ENCODE measurements around the gene COBL.

Gene COBL

DNA sequence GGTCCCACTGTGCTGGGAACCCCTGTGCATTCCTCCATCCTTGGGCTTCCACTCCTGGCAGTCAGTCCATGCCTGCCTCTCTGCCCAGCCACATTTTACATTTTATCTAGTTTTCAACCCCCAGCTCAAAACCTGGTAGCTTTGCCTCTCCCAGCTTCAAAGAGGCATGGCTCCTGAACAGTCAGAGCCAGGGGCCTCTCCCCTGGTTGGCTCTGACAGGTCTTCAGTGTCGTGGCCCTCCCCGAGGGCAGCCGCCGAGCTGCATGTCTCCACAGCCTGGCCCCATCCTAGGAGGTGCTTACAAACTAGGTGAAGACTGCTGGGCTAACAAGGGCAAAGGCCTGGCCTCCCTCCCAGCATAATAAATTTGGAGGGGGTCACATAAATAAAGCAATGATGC, 14.8 kb downstream of the COBL start:
- TF ChIP-seq, protein P1, sequence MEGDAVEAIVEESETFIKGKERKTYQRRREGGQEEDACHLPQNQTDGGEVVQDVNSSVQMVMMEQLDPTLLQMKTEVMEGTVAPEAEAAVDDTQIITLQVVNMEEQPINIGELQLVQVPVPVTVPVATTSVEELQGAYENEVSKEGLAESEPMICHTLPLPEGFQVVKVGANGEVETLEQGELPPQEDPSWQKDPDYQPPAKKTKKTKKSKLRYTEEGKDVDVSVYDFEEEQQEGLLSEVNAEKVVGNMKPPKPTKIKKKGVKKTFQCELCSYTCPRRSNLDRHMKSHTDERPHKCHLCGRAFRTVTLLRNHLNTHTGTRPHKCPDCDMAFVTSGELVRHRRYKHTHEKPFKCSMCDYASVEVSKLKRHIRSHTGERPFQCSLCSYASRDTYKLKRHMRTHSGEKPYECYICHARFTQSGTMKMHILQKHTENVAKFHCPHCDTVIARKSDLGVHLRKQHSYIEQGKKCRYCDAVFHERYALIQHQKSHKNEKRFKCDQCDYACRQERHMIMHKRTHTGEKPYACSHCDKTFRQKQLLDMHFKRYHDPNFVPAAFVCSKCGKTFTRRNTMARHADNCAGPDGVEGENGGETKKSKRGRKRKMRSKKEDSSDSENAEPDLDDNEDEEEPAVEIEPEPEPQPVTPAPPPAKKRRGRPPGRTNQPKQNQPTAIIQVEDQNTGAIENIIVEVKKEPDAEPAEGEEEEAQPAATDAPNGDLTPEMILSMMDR (IDR thresholded peaks at IDR 0.05; ENCODE audit: insufficient read depth, low read length, poor library complexity, severe bottlenecking) = no peak
- H3K4me3 ChIP-seq (replicated peaks; ENCODE audit: low read depth, low read length) = no peak overlapping the region
- no peaks in the 10 kb centered on the region; the same call in 1 of the 2 replicates for H3K27me3 ChIP-seq (replicated peaks; ENCODE audit: control insufficient read depth, insufficient read depth, low read length)

DNA sequence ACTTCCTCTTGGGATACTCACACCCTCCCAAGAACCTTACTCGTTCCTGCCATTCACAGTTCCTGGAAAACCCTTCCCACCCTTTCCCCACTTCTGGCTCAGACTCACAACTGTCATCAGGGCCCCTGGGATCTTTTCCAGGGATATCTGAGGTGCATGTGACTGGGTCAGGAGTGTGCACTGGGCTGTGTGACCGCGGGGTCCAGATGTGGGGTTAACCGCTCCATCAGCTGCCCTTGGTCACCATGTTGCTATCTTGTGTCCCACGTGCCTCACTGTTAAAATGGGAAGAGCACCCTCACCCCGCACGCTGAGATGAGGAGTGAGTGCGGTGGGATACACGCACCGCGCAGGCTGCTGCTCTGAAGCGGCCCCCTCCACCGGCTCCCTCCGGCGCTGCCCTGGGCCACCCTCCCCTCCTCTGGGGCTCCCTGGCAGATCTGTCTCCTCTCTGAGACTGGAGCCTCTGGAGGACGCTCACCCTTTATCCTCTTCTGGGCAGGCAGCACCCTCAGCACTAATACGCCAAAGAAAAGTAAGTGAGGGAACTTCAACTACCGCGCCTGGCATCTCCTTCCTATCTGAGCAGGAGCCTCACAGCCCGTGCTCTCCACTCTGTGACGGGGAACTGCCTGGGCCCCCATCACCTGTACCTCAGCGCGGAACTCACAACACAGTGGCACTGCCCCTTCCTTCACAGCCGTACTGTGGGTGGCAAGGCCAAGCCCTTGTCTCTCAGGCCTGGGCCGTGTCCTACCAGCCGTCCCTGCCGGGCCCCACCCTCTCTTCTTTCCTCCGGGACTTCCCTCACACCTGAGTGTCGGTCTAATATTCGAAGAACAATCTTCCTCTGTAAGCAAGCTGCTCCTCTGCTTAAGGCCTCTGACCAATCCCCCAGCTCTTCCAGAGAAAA, 15.6 kb downstream of the COBL start:
- TF ChIP-seq, protein P1 (IDR thresholded peaks at IDR 0.05; ENCODE audit: insufficient read depth, low read length, poor library complexity, severe bottlenecking) = no peak
- no peak overlapping the region for H3K4me3 ChIP-seq (replicated peaks; ENCODE audit: low read depth, low read length)
- H3K27me3 ChIP-seq (replicated peaks; ENCODE audit: control insufficient read depth, insufficient read depth, low read length) = no peaks in the 10 kb centered on the region
- DNase-seq (ENCODE audit: extremely low read depth, insufficient read length) = no peak
- no peaks in the 10 kb centered on the region for H3K36me3 ChIP-seq (ENCODE audit: control insufficient read depth, insufficient read depth, low read length)

More for the DNA sequence above, 14.8 kb downstream of the COBL start:
- H3K36me3 ChIP-seq (ENCODE audit: control insufficient read depth, insufficient read depth, low read length) = no peaks in the 10 kb centered on the region
- no peak for DNase-seq (ENCODE audit: extremely low read depth, insufficient read length)

DNA sequence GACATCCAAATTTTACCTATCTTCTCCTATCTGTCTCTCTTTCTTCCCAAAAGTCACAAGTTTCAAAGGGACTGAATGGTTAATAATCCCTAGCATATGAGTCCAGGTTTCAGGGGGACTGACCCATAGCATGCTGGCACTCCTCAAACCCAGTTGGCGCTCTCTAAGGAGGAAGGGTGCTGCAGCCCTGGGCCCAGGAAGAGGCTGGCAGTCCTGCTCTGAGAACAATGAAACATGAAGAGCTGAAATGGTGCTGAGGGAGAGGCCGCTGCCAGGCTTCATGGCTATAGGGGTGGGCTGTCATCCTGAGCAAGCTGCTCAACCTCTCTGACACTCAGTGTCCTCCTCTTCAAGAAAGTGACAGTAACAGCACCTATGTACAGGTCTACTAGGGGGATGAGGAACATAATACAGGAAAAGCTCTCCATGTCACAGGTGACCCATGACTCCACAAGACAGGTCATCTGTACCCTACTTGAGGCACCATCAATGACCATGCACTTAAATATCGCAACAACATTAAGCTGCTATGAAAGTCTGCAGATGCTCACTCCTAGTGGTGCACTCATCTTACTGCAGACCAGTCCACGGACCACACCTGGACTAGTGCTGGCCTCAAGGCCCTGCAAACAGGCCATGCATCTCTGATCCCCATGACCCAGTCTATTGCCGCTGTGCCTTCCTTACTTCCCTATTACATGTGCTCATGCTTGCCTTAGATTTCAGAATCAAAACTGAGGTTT, 17.0 kb downstream of the COBL start:
- DNase-seq (ENCODE audit: extremely low read depth, insufficient read length) = no peak
- TF ChIP-seq, protein P1 (IDR thresholded peaks at IDR 0.05; ENCODE audit: insufficient read depth, low read length, poor library complexity, severe bottlenecking) = no peak
- Histone ChIP-seq H3K27me3 (replicated peaks; ENCODE audit: control insufficient read depth, insufficient read depth, low read length) (no peaks in the 10 kb centered on the region), H3K4me3 (replicated peaks; ENCODE audit: low read depth, low read length) (no peak overlapping the region), H3K36me3 (ENCODE audit: control insufficient read depth, insufficient read depth, low read length) (no peaks in the 10 kb centered on the region)

DNA sequence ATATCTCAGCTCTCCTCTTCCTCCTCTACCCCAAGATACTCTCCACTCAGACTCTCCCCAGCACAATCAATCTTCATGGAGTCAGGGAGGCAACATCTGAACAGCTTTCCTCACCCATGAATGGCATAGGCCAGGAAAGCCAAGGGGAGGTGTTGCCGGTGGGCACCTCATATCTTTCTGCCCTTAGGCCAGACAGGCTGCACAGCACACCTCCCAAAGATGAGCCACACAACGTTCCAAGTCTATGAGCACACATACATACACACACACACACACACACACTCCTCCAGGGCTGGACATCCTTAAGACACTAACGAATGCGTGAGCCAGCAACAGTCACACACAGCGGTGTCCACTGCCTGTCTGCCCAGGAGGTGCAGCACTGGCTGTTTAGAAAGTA, 17.7 kb downstream of the COBL start:
- Histone ChIP-seq H3K27me3 (replicated peaks; ENCODE audit: control insufficient read depth, insufficient read depth, low read length) (no peaks in the 10 kb centered on the region), H3K4me3 (replicated peaks; ENCODE audit: low read depth, low read length) (no peak overlapping the region), H3K36me3 (ENCODE audit: control insufficient read depth, insufficient read depth, low read length) (no peaks in the 10 kb centered on the region)
- no peak for DNase-seq (ENCODE audit: extremely low read depth, insufficient read length)
- TF ChIP-seq, protein P1 (IDR thresholded peaks at IDR 0.05; ENCODE audit: insufficient read depth, low read length, poor library complexity, severe bottlenecking) = no peak

DNA sequence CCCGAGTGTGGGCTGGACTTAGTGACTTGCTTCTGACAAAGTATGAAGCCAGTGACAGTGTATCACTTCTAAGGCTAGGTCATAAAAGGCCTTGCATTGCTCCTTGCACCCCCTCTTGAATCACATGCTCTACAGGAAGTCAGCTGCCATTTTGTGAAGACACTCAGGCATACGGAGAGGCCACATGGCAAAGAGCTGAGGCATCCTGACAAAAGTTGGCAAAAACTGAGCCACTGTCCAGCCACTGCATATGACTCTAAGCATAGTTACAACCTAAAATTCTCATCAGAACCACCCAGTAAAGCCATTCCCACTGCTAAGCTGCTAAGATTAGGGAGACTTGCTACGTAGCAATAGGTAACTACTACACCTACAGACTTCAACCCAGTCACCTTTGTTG, 18.6 kb downstream of the COBL start:
- no peak for DNase-seq (ENCODE audit: extremely low read depth, insufficient read length)
- H3K36me3 ChIP-seq (ENCODE audit: control insufficient read depth, insufficient read depth, low read length) = no peaks in the 10 kb centered on the region
- TF ChIP-seq, protein P1 (IDR thresholded peaks at IDR 0.05; ENCODE audit: insufficient read depth, low read length, poor library complexity, severe bottlenecking) = no peak
- H3K4me3 ChIP-seq (replicated peaks; ENCODE audit: low read depth, low read length) = no peak overlapping the region
- H3K27me3 ChIP-seq (replicated peaks; ENCODE audit: control insufficient read depth, insufficient read depth, low read length) = no peaks in the 10 kb centered on the region

Data from GM06990 (cell line).